K562 (cell line): ENCODE data around the gene BLOC1S4. TPM values are rescaled to one million over a fixed set of nuclear protein-coding genes. Genes with fewer than 3 reads are reported as not detected.

ENCODE experiments used
- CCAR2 ChIP-seq: fragments of 200-400 bp; formaldehyde crosslinking; IDR thresholded peaks from 2 replicates; pipeline ENCODE4 v1.6.1; 2017; ENCODE audit warnings: mild to moderate bottlenecking, low read depth, low read length
- CEBPB ChIP-seq: fragments of 450-650 bp; IDR thresholded peaks from 2 replicates; pipeline ENCODE4 v1.6.1; 2016; ENCODE audit warnings: missing genetic modification characterization, missing compliant biosample characterization
- CREB1 ChIP-seq, 2 experiments: sonication (generic) in 1 of 2; formaldehyde crosslinking in 1 of 2; IDR thresholded peaks; 2 replicates each; pipeline versions ENCODE4 v1.6.1 to v1.8.0; 2012 to 2022; ENCODE audit warnings: inconsistent platforms in 1 of 2, mild to moderate bottlenecking in 1 of 2, missing genetic modification reagents in 1 of 2, moderate library complexity in 1 of 2
- DNMT1 ChIP-seq: fragments of 450-650 bp; IDR thresholded peaks from 2 replicates; pipeline ENCODE4 v1.6.1; 2016; ENCODE audit warnings: antibody characterized with exemption, mild to moderate bottlenecking
- FOXP1 ChIP-seq: sonication (generic); formaldehyde crosslinking; IDR thresholded peaks from 2 replicates; pipeline ENCODE4 v1.8.0; 2022; ENCODE audit warnings: mild to moderate bottlenecking, missing genetic modification reagents
- MIER1 ChIP-seq: fragments of 450-650 bp; IDR thresholded peaks from 2 replicates; pipeline ENCODE4 v1.6.1; 2016; ENCODE audit warnings: antibody characterized with exemption, mild to moderate bottlenecking, low read depth
- PML ChIP-seq: IDR thresholded peaks from 2 replicates; pipeline ENCODE4 v1.6.1; 2012; ENCODE audit warnings: low read length, inconsistent platforms
- SAP30 ChIP-seq: fragments of 200-600 bp; sonication (generic); IDR thresholded peaks from 2 replicates; pipeline ENCODE4 v1.6.1; 2012; ENCODE audit warnings: borderline replicate concordance, low read depth, mild to moderate bottlenecking, moderate library complexity, low read length, control low read depth, inconsistent platforms; ENCODE audit not compliant: insufficient read depth, poor library complexity, severe bottlenecking
- SRF ChIP-seq, 2 experiments: fragments of 250-450, 450-650 bp in 1 of 2; sonication (Bioruptor Pico) in 1 of 2; sonication (generic) in 1 of 2; formaldehyde crosslinking; IDR thresholded peaks; 2 replicates each; pipeline versions ENCODE4 v1.5.0 to v1.5.1; 2020 to 2022; ENCODE audit warnings: mild to moderate bottlenecking in 1 of 2, missing genetic modification reagents in 1 of 2
- TEAD1 ChIP-seq, 2 experiments: fragments of 450-650 bp in 1 of 2; sonication (generic) in 1 of 2; formaldehyde crosslinking; IDR thresholded peaks; 2 replicates each; pipeline versions ENCODE4 v1.4.0 to v1.8.0; 2020 to 2022; ENCODE audit warnings: mild to moderate bottlenecking in 2 of 2, missing genetic modification reagents in 1 of 2
- TGIF2 ChIP-seq: sonication (generic); formaldehyde crosslinking; IDR thresholded peaks from 2 replicates; pipeline ENCODE4 v1.8.1; 2022; ENCODE audit warnings: mild to moderate bottlenecking, missing genetic modification reagents, moderate library complexity
- ZBTB33 ChIP-seq: sonication (generic); formaldehyde crosslinking; IDR thresholded peaks from 2 replicates; pipeline ENCODE4 v1.8.1; 2023; ENCODE audit warnings: mild to moderate bottlenecking, missing genetic modification reagents
- ZBTB40 ChIP-seq, 2 experiments: fragments of 450-650 bp in 1 of 2; sonication (generic) in 1 of 2; formaldehyde crosslinking in 1 of 2; IDR thresholded peaks; 2 replicates each; pipeline versions ENCODE4 v1.7.1 to v1.9.0; 2016 to 2022; ENCODE audit warnings: inconsistent platforms in 1 of 2, mild to moderate bottlenecking in 1 of 2, missing genetic modification reagents in 1 of 2
- ZFP36 ChIP-seq: fragments of 150-350 bp; IDR thresholded peaks from 2 replicates; pipeline ENCODE4 v1.6.1; 2018; ENCODE audit warnings: low read length, low read depth; ENCODE audit not compliant: partially characterized antibody
- polyA plus RNA-seq, 8 experiments: library from polyadenylated mRNA; depleted of rRNA in 4 of 8; stranded (reverse) in 5 of 8; unstranded in 3 of 8; fragments of >200 nt; fragmentation: Nextera tagmentation in 2 of 8; fragmentation: Illumina TruSeq in 1 of 8; extraction: Ambion mirVana in 2 of 8; extraction: Trizol in 1 of 8; gene quantifications; 2 replicates each; pipeline versions ENCODE4 v1.2.1 to v1.2.3, GENCODE V29; 2011 to 2014; ENCODE audit warnings: inconsistent platforms in 1 of 8, missing spikeins in 1 of 8
- total RNA-seq, 7 experiments: library from RNA; depleted of rRNA in 6 of 7; stranded (reverse); fragments of >200 nt in 6 of 7; fragmentation: Illumina TruSeq in 2 of 7; extraction: Trizol in 2 of 7; gene quantifications; 2 replicates each; pipeline versions ENCODE4 v1.2.1 to v1.2.3, GENCODE V29; 2011 to 2021; ENCODE audit warnings: low replicate concordance in 1 of 7

Gene BLOC1S4
- total and polyA plus RNA-seq, 9 of the 15 experiments (the other 6 are each of a cell fraction or from before 2014, with no cell fraction given), result 3.1 to 31.6 (median 11.2) TPM

DNA sequence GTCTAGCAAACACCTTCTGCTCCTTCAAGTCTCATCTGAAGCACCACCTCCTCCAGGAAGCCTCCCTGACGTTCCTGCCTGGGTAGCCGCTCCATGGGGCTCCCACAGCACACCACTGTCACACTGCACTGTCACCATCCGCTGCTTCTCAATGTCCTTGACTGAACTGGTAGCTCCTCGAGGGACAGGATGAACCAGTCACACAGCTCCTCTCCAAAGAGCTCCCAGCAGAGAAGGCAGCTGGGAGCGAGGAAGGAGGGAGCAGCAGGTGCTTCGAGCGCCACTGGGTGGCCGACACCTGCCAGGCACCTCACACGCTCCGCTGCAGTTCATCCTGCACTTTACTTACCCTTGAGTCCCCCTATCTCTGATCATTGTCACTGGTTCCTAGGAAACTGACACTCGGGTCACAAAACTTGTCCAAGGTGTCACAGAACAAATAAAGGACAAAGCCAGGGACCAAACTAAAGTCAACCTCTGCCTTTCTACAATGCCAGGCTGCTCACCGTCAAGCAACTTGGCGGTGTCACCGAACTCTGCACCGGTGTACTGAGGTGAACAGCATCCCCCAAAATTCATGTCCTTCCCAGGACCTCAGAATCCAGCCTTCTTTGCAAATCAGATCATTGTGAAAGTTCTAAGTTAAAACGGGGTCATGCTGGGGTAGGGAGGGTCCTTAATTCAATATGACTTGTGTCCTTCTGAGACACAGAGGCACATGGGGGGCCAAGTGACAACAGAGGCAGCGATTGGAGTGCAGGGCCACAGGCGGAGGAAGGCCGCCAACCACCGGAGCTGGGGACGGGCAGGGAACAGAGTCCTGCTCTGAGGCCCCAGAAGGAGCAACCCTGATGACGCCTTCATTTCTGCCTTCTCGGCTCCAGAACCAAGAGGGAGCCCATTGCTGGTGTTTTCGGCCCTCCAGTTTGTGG, 27.8 kb upstream of the BLOC1S4 start (continued):
- no peak for TF ChIP-seq TEAD1 (CRISPR knock-in tag; IDR thresholded peaks at IDR 0.05)
- TF ChIP-seq DNMT1, result no peak
- TF ChIP-seq SAP30, result no peak
- no peak for TF ChIP-seq PML
- peak; percentile 86 for TF ChIP-seq ZBTB33
- TF ChIP-seq TGIF2 (CRISPR knock-in tag), result no peak
- TF ChIP-seq ZBTB40 (IDR thresholded peaks at IDR 0.05), result 0 out of 2 replicates have a peak, but pooled peaks have one; percentile 16
- TF ChIP-seq ZBTB40 (CRISPR knock-in tag; IDR thresholded peaks at IDR 0.05), result no peak
- 0 out of 4 replicates have a peak, but pooled peaks of 1 of the 2 experiments have one; percentile 3 for TF ChIP-seq SRF (CRISPR knock-in tag; IDR thresholded peaks at IDR 0.05)
- no peak for TF ChIP-seq CEBPB (tag)
- TF ChIP-seq CREB1 (IDR thresholded peaks at IDR 0.05), result no peak
- TF ChIP-seq CREB1 (CRISPR knock-in tag; IDR thresholded peaks at IDR 0.05), result 0 out of 2 replicates have a peak, but pooled peaks have one; percentile 38
- TF ChIP-seq FOXP1, result no peak
- TF ChIP-seq ZFP36, result peak; percentile 80
- TF ChIP-seq MIER1, result no peak
- TF ChIP-seq CCAR2, result no peak
